ENCODE results near the gene PPP1R7. TPM values are rescaled to one million over a fixed set of nuclear protein-coding genes. Genes with fewer than 3 reads are reported as not detected.

The PPP1R7 gene
- polyA plus RNA-seq, 1 of the 3 experiments (the other 2 are of a cell fraction): 56.9 TPM

DNA sequence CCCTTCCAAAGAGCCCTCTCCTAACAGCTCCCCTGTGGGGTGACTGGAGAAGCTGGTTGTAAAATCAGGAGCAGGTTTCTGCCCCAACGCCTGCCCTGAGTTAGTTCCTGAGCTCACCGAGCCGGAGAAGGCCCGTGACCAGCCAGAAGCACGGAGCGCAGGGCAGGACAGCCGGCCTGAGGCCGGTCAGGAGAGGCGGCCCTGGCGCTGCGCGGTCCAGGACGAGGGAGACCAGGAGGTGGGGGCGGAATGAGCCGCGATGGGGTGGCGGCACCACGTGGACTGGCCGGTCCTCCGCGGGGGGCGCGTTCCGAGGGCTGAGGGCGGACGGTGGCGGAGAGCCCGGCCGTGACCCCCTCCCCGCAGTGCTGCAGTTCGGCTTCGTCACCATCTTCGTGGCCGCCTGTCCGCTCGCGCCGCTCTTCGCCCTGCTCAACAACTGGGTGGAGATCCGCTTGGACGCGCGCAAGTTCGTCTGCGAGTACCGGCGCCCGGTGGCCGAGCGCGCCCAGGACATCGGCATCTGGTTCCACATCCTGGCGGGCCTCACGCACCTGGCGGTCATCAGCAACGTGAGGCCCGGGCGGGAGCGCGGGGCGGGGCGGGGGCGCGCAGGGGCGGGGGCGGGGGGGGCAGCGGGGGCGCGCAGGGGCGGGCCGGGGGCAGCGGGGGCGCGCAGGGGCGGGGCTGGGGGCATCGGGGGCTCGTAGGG, 67.2 kb downstream of the PPP1R7 start:
- H3K9ac ChIP-seq: peak overlapping the region; percentile 61
- 16% methylated on average over 7 of the region's 77 CpGs for WGBS (ENCODE audit: low lambda C conversion rate)
- H3K4me2 ChIP-seq: peak overlapping the region; percentile 81

GRCh38 chr2:241218131-241219029, 68.1 kb downstream of the PPP1R7 start:
- under 1% methylated on average over 36 of the region's 83 CpGs for WGBS (ENCODE audit: low lambda C conversion rate)
- Histone ChIP-seq H3K9me3 (no peaks in the 10 kb centered on the region), H2AFZ (ENCODE audit: low read depth) (peak overlapping the region; percentile 26; the same call in 1 of the 2 replicates), H3K36me3 (replicated peaks in 1 of 2; ENCODE audit: control insufficient read depth in 1 of 2, insufficient read depth in 2 of 2, low read length in 1 of 2) (no peaks in the 10 kb centered on the region), H4K20me1 (ENCODE audit: insufficient read depth) (no peaks in the 10 kb centered on the region), H3K4me1 (ENCODE audit: control insufficient read depth in 1 of 2, insufficient read depth in 2 of 2, low read depth in 1 of 2, low read length in 1 of 2) (peaks cover 5 to 6% of the 10 kb centered on the region in 2 experiments; a peak in 2 of 4 replicates), H3K4me2 (peak overlapping the region; percentile 90), H3K9ac (peak overlapping the region; percentile 55; the same call in 1 of the 2 replicates), H3K27ac (ENCODE audit: low read depth in 2 of 2, low read length in 1 of 2) (peak overlapping the region in 1 of 2 experiments; percentile 79; a peak in 3 of 4 replicates), H3K4me3 (ENCODE audit: low read depth in 2 of 2, low read length in 1 of 2) (peak overlapping the region; percentile 55 to 65), H3K27me3 (ENCODE audit: insufficient read depth) (no peaks in the 10 kb centered on the region), H3K79me2 (ENCODE audit: insufficient read depth) (no peaks in the 10 kb centered on the region), H3F3A (replicated peaks; ENCODE audit: insufficient read depth) (peaks cover 15% of the 10 kb centered on the region), H3K9me2 (no peaks in the 10 kb centered on the region)
- DNase-seq: peak; percentile 88
- ChIA-PET CTCF (interaction anchor here (0.9 to 1.7 kb wide), 9 partner anchors 11 to 397 kb away, joined by 3 to 8 read pairs (median 3); no protein-coding TSS in a partner anchor), POLR2A (interaction anchor here (0.8 kb wide), 1 partner anchor 71 kb away, joined by 3 read pairs; no protein-coding TSS in a partner anchor)
- TF ChIP-seq RAD21 (IDR thresholded peaks at IDR 0.05; ENCODE audit: low read length) (peak; percentile 45), TCF12 (IDR thresholded peaks at IDR 0.05) (no peak), SMC3 (IDR thresholded peaks at IDR 0.05; ENCODE audit: low read depth, low read length) (0 out of 2 replicates have a peak, but pooled peaks have one; percentile 7)
- TF ChIP-seq, protein P1, sequence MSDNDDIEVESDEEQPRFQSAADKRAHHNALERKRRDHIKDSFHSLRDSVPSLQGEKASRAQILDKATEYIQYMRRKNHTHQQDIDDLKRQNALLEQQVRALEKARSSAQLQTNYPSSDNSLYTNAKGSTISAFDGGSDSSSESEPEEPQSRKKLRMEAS (IDR thresholded peaks at IDR 0.05; ENCODE audit: low read depth): 0 out of 2 replicates have a peak, but pooled peaks have one; percentile 49
- TF ChIP-seq, protein P2, sequence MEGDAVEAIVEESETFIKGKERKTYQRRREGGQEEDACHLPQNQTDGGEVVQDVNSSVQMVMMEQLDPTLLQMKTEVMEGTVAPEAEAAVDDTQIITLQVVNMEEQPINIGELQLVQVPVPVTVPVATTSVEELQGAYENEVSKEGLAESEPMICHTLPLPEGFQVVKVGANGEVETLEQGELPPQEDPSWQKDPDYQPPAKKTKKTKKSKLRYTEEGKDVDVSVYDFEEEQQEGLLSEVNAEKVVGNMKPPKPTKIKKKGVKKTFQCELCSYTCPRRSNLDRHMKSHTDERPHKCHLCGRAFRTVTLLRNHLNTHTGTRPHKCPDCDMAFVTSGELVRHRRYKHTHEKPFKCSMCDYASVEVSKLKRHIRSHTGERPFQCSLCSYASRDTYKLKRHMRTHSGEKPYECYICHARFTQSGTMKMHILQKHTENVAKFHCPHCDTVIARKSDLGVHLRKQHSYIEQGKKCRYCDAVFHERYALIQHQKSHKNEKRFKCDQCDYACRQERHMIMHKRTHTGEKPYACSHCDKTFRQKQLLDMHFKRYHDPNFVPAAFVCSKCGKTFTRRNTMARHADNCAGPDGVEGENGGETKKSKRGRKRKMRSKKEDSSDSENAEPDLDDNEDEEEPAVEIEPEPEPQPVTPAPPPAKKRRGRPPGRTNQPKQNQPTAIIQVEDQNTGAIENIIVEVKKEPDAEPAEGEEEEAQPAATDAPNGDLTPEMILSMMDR (IDR thresholded peaks at IDR 0.05): peak; percentile 26; the same call in 1 of the 2 replicates

More for the DNA sequence above, 67.2 kb downstream of the PPP1R7 start:
- H2AFZ ChIP-seq (ENCODE audit: low read depth): peak overlapping the region; percentile 81; the same call in 1 of the 2 replicates
- peak; percentile 97 for DNase-seq
- H3K4me1 ChIP-seq (ENCODE audit: control insufficient read depth in 1 of 2, insufficient read depth in 2 of 2, low read depth in 1 of 2, low read length in 1 of 2): peaks cover 2 to 6% of the 10 kb centered on the region in 2 experiments; a peak in 2 of 4 replicates
- ChIA-PET POLR2A (no interaction called here), CTCF (interaction anchor here (0.8 to 1.8 kb wide), 3 partner anchors 80 to 366 kb away, joined by 3 to 10 read pairs (median 3); no protein-coding TSS in a partner anchor)
- no peaks in the 10 kb centered on the region for H3K9me3 ChIP-seq
- H3K79me2 ChIP-seq (ENCODE audit: insufficient read depth): no peaks in the 10 kb centered on the region
- TF ChIP-seq MXI1 (IDR thresholded peaks at IDR 0.05; ENCODE audit: low read depth, low read length) (peak; percentile 69; the same call in 1 of the 2 replicates), POLR2AphosphoS5 (IDR thresholded peaks at IDR 0.05; ENCODE audit: low read depth, low read length) (no peak), USF2 (IDR thresholded peaks at IDR 0.05; ENCODE audit: borderline replicate concordance, low read depth, low read length) (no peak)
- TF ChIP-seq, protein P1 (IDR thresholded peaks at IDR 0.05; ENCODE audit: low read depth): peak; percentile 58; the same call in 1 of the 2 replicates
- peak overlapping the region; percentile 67 to 75 for H3K27ac ChIP-seq (ENCODE audit: low read depth in 2 of 2, low read length in 1 of 2)
- no peaks in the 10 kb centered on the region for H3K9me2 ChIP-seq
- peak overlapping the region; percentile 45 to 47 for H3K4me3 ChIP-seq (ENCODE audit: low read depth in 2 of 2, low read length in 1 of 2)
- no peaks in the 10 kb centered on the region for H3K36me3 ChIP-seq (replicated peaks in 1 of 2; ENCODE audit: control insufficient read depth in 1 of 2, insufficient read depth in 2 of 2, low read length in 1 of 2)
- H4K20me1 ChIP-seq (ENCODE audit: insufficient read depth): no peaks in the 10 kb centered on the region
- no peaks in the 10 kb centered on the region for H3K27me3 ChIP-seq (ENCODE audit: insufficient read depth)
- H3F3A ChIP-seq (replicated peaks; ENCODE audit: insufficient read depth): peaks cover 15% of the 10 kb centered on the region
